Activated naive CD4-positive, alpha-beta T cell treated with anti-CD3 and anti-CD28 coated beads for 36 hours (primary cell): ENCODE results near the gene VAV2. TPM values are rescaled to one million over a fixed set of nuclear protein-coding genes. Genes with fewer than 3 reads are reported as not detected.
A peak's percentile ranks its signal among the peaks of the same experiment; 100 is the strongest.

Experiments used
- CTCF ChIA-PET: fragments of 350-600 bp; sonication (Branson Sonifier 250); formaldehyde crosslinking; loops from one replicate; lab custom pipeline; 2021; ENCODE audit warnings: antibody characterized with exemption; lab: Charles Lee
- DNase-seq: peaks from one replicate; pipeline ENCODE4 v3.0.0-alpha.2; 2020
- H3K27ac Mint-ChIP-seq: one replicate; pipeline ENCODE4 v1.8.0; 2021; ENCODE audit warnings: mild to moderate bottlenecking, mixed read lengths
- H3K27me3 Mint-ChIP-seq: one replicate; pipeline ENCODE4 v1.8.0; 2021; ENCODE audit warnings: low read depth, mixed read lengths
- H3K36me3 Mint-ChIP-seq: one replicate; pipeline ENCODE4 v1.8.0; 2021; ENCODE audit warnings: low read depth, mixed read lengths
- H3K4me1 Mint-ChIP-seq: one replicate; pipeline ENCODE4 v1.8.0; 2021; ENCODE audit warnings: low read depth, mixed read lengths
- H3K4me3 Mint-ChIP-seq: one replicate; pipeline ENCODE4 v1.8.0; 2021; ENCODE audit warnings: mild to moderate bottlenecking, moderate library complexity, mixed read lengths
- H3K9me3 Mint-ChIP-seq: one replicate; pipeline ENCODE4 v1.8.0; 2021; ENCODE audit warnings: mixed read lengths
- intact Hi-C: fragments of 100-400 bp; cut with micrococcal nuclease; formaldehyde crosslinking; loops from one replicate; pipeline ENCODE4 v1.15.1; 2023
- total RNA-seq, 2 experiments: library from RNA; stranded (reverse); gene quantifications; one replicate each; pipeline ENCODE4 v1.2.3, GENCODE V29; 2021

Gene VAV2
- total RNA-seq, 2 experiments from 2014 or later: 3.4 to 3.8 TPM

GRCh38 chr9:134025606-134026541 is 33.8 kb upstream of the VAV2 start:
- peaks cover 11% of the 10 kb centered on the region for H3K4me1 Mint-ChIP-seq

GRCh38 chr9:134024828-134025605 is 32.9 kb upstream of the VAV2 start, which contains the start of gene BRD3OS:
Gene BRD3OS, plus strand, starts transcription at chr9:134025481. Its CDS starts 1,267 bp downstream, at chr9:134026748.
- H3K4me3 Mint-ChIP-seq: peak within 1 kb of the TSS; percentile 77
- no peaks in the 10 kb centered on the region for H3K27me3 Mint-ChIP-seq
- no peaks in the 10 kb centered on the region for H3K9me3 Mint-ChIP-seq
- no peak within 1 kb of the TSS for H3K27ac Mint-ChIP-seq
- H3K4me1 Mint-ChIP-seq: peaks cover 11% of the 10 kb centered on the region
- peak; percentile 93 for DNase-seq
- peaks cover 6% of the 10 kb centered on the region for H3K36me3 Mint-ChIP-seq
- CTCF ChIA-PET: interaction anchor here (3.0 kb wide), 1 partner anchor 31 kb away, joined by 17 read pairs; no protein-coding TSS in a partner anchor
- intact Hi-C loops: loop anchor here (1.0 to 5.0 kb wide), 4 partner anchors 30 to 139 kb away; partner anchors contain the start of genes BRD3, RNU6ATAC and WDR5

More at GRCh38 chr9:134025606-134026541, 33.8 kb upstream of the VAV2 start:
- Mint-ChIP-seq H3K36me3 (peaks cover 7% of the 10 kb centered on the region), H3K27me3 (no peaks in the 10 kb centered on the region), H3K4me3 (peak overlapping the region; percentile 77), H3K9me3 (no peaks in the 10 kb centered on the region), H3K27ac (no peak overlapping the region)
- CTCF ChIA-PET: interaction anchor here (0.7 to 3.0 kb wide), 2 partner anchors 32 to 136 kb away, joined by 3 to 17 read pairs; no protein-coding TSS in a partner anchor
- intact Hi-C loops: loop anchor here (1.0 to 5.0 kb wide), 4 partner anchors 31 to 138 kb away; partner anchors contain the start of genes BRD3, RNU6ATAC and WDR5
- DNase-seq: peak; percentile 59

DNA sequence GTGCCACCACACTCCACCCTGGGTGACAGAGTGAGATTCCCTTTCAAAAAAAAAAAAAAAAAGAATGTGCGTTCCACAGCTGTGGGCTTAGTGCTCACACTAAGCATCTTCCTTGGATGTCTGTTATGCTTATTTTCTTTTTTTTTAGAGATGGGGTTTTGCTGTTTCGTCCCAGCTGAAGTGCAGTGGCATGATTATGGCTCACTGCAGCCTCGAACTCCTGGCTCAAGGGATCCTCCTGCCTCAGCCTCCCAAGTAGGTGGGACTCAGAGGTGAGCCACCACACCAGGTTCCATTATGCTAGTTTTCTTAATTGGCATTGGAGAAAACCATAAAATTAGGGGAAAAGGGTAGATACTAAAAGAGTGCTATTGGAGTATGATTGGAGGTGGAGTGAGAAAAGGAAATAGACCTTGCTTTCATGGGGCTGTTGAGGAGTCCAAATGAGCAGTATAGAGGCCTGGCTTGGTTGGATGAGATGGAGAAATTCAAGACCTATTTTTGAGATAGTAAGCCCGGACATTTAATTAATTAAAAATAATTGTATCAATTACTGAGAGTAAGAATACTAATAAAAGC is 32.2 kb upstream of the VAV2 start:
- Mint-ChIP-seq H3K4me3 (no peak overlapping the region), H3K9me3 (no peaks in the 10 kb centered on the region), H3K4me1 (peaks cover 11% of the 10 kb centered on the region), H3K27me3 (no peaks in the 10 kb centered on the region), H3K36me3 (peaks cover 6% of the 10 kb centered on the region), H3K27ac (no peak overlapping the region)
- no peak for DNase-seq
- intact Hi-C loops: loop anchor here (2.0 kb wide), 1 partner anchor 30 kb away; no protein-coding TSS in a partner anchor
- CTCF ChIA-PET: interaction anchor here (1.7 to 3.0 kb wide), 2 partner anchors 30 kb away, joined by 7 to 17 read pairs; no protein-coding TSS in a partner anchor

DNA sequence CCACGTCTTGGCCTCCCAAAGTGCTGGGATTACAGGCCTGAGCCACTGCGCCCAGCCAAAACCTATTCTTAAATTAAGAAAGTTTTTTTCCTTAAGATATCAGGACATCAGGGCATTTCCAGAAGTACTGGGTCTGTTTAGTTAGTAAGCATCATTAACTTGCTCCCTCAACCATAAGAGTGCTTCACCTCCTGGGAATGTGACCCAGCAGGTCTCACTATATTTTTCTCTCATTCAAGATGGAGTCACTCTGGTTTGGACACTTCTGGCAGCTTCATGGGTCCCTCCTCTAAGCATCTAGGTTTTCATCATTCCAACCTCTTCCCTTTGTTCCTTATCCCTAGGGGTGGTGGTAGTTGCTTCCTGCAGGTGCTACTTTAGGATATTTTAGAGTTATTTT is 22.8 kb upstream of the VAV2 start:
- DNase-seq: no peak
- no peaks in the 10 kb centered on the region for H3K27me3 Mint-ChIP-seq
- no peaks in the 10 kb centered on the region for H3K36me3 Mint-ChIP-seq

GRCh38 chr9:134011401-134011800 is 19.3 kb upstream of the VAV2 start:
- CTCF ChIA-PET: no interaction called here
- Mint-ChIP-seq H3K27me3 (peaks cover 5% of the 10 kb centered on the region), H3K4me3 (no peak overlapping the region), H3K27ac (no peak overlapping the region), H3K9me3 (peaks cover 6% of the 10 kb centered on the region), H3K4me1 (no peaks in the 10 kb centered on the region), H3K36me3 (no peaks in the 10 kb centered on the region)
- intact Hi-C loops: no loop called here
- DNase-seq: no peak

More for the DNA sequence above, 22.8 kb upstream of the VAV2 start:
- H3K4me1 Mint-ChIP-seq: no peaks in the 10 kb centered on the region
- CTCF ChIA-PET: interaction anchor here (1.4 kb wide), 1 partner anchor 20 kb away, joined by 3 read pairs; no protein-coding TSS in a partner anchor
- intact Hi-C loops: no loop called here
- H3K9me3 Mint-ChIP-seq: peaks cover 6% of the 10 kb centered on the region
- H3K27ac Mint-ChIP-seq: no peak overlapping the region
- no peak overlapping the region for H3K4me3 Mint-ChIP-seq

DNA sequence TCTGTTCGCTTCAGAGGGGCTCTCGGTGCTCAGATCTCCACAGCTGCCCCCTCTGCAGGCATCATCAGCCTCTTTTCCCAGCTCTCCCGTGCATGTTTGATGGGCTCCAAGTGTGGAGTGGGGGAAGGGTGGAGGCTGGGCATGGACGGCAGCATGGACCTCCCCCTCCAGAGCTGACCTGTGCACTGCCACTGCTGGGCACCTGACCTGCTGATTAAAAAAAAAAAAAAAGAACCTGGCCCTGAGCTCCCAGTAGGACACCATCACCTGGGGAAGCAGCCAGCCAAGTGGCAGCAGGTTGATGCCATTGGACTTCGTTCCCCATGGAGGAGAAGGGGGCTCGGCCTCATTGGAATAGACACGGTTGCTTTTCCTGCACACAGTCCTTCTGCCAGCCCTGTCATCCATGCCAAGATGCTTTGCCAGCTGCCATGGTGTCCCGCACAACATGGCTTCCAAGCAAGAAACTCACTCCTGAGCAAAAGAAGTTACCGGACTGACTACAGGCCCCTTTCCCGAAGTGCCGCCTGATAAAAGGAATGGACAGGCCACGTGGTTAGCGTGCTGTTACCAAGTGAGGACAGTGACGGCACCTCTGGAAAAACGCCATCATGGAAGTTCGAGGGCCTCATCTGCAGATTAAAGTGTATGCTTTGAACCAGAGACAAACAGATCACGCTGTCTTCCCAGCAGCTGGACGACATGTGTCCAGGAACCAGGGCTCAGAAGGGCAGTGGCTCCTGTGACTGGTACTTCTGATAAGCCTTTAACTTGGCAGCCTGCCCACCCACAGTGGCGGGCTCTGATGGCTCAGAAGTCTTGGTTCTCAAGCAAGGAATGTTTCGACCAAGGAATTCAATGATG is 18.4 kb upstream of the VAV2 start:
- intact Hi-C loops: no loop called here
- peaks cover 5% of the 10 kb centered on the region for H3K27me3 Mint-ChIP-seq
- no peak overlapping the region for H3K4me3 Mint-ChIP-seq
- CTCF ChIA-PET: interaction anchor here (0.9 kb wide), 1 partner anchor 16 kb away, joined by 3 read pairs; no protein-coding TSS in a partner anchor
- no peaks in the 10 kb centered on the region for H3K36me3 Mint-ChIP-seq
- peaks cover 6% of the 10 kb centered on the region for H3K9me3 Mint-ChIP-seq
- H3K4me1 Mint-ChIP-seq: no peaks in the 10 kb centered on the region
- no peak for DNase-seq
- H3K27ac Mint-ChIP-seq: no peak overlapping the region

DNA sequence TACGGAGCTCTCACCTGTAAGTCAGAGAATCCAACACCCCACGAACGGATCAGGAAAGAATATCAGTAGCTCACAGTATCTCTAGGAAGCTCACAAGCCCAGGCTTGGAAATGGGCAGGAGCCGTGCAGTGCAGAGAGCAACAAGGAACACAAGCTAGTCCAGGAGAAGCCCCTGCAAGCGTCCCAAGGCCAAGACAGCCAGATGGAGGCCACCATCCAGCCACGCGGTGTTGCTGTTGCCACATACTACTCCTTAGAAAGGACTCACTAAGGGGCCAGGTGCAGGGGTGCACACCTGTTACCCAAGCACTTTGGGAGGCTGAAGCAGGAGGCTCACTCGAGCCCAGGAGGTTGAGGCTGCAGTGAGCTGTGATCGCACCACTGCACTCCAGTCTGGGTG is 15.4 kb upstream of the VAV2 start:
- DNase-seq: no peak
- Mint-ChIP-seq H3K4me3 (no peak overlapping the region), H3K27ac (no peak overlapping the region), H3K27me3 (peaks cover 5% of the 10 kb centered on the region), H3K9me3 (peaks cover 3% of the 10 kb centered on the region), H3K36me3 (no peaks in the 10 kb centered on the region), H3K4me1 (no peaks in the 10 kb centered on the region)
- CTCF ChIA-PET: no interaction called here
- intact Hi-C loops: no loop called here

GRCh38 chr9:134007150-134007549 is 15.0 kb upstream of the VAV2 start:
- Mint-ChIP-seq H3K9me3 (peaks cover 3% of the 10 kb centered on the region), H3K36me3 (no peaks in the 10 kb centered on the region), H3K27ac (no peak overlapping the region), H3K4me3 (no peak overlapping the region), H3K27me3 (peaks cover 5% of the 10 kb centered on the region), H3K4me1 (no peaks in the 10 kb centered on the region)
- CTCF ChIA-PET: no interaction called here
- intact Hi-C loops: no loop called here
- no peak for DNase-seq

- Mint-ChIP-seq H3K27ac (no peak overlapping the region), H3K9me3 (no peaks in the 10 kb centered on the region), H3K4me1 (no peaks in the 10 kb centered on the region), H3K27me3 (peaks cover 5% of the 10 kb centered on the region), H3K36me3 (no peaks in the 10 kb centered on the region), H3K4me3 (no peak overlapping the region)
- CTCF ChIA-PET: interaction anchor here (0.7 to 1.3 kb wide), 4 partner anchors 10 to 148 kb away, joined by 3 to 4 read pairs (median 4); no protein-coding TSS in a partner anchor
- intact Hi-C loops: no loop called here
- no peak for DNase-seq
These were observed 13.3 kb upstream of the VAV2 start for GRCh38 chr9:134005381-134005780.

- H3K36me3 Mint-ChIP-seq: no peaks in the 10 kb centered on the region
- H3K27ac Mint-ChIP-seq: no peak overlapping the region
- H3K4me1 Mint-ChIP-seq: no peaks in the 10 kb centered on the region
- peaks cover 5% of the 10 kb centered on the region for H3K27me3 Mint-ChIP-seq
- DNase-seq: no peak
- no peak overlapping the region for H3K4me3 Mint-ChIP-seq
- H3K9me3 Mint-ChIP-seq: no peaks in the 10 kb centered on the region
- intact Hi-C loops: no loop called here
- CTCF ChIA-PET: interaction anchor here (0.9 to 1.3 kb wide), 2 partner anchors 10 to 11 kb away, joined by 3 to 4 read pairs; no protein-coding TSS in a partner anchor
These were observed 12.8 kb upstream of the VAV2 start for GRCh38 chr9:134004881-134005280.
